HG02870 (cell line): Measurements from ENCODE around the gene NECAP2.
"Not testable (repeated sequence)": the region's sequence is repeated elsewhere in the genome, so short reads cannot be mapped to it uniquely, and the experiment has no call there.

Experiments used
- ATAC-seq: cut with Tn5 transposase; IDR thresholded peaks from one replicate; pipeline ENCODE4 v1.9.1; 2021; ENCODE audit warnings: mild to moderate bottlenecking, moderate library complexity; ENCODE audit not compliant: unreplicated experiment

NECAP2 gene

GRCh38 chr1:16425125-16426025 is 15.1 kb upstream of the NECAP2 start:
- ATAC-seq: no peak

- no peak for ATAC-seq
These were observed 9.9 kb upstream of the NECAP2 start for GRCh38 chr1:16430606-16431005.

GRCh38 chr1:16433030-16433429 is 7.5 kb upstream of the NECAP2 start:
- ATAC-seq: no peak

GRCh38 chr1:16434007-16434406 is 6.5 kb upstream of the NECAP2 start:
- no peak for ATAC-seq

- no peak for ATAC-seq
These were observed 6.0 kb upstream of the NECAP2 start for GRCh38 chr1:16434501-16434900.

- ATAC-seq: no peak
These were observed 3.5 kb upstream of the NECAP2 start, which contains the start of gene SPATA21 for GRCh38 chr1:16436946-16437474. SPATA21 (minus strand) TSS chr1:16437424; CDS start chr1:16431371, 6,053 bp downstream.

- no peak for ATAC-seq
These were observed 2.0 kb upstream of the NECAP2 start for GRCh38 chr1:16438516-16438915.

GRCh38 chr1:16438924-16439323 is 1.6 kb upstream of the NECAP2 start:
- no peak for ATAC-seq

- peak; percentile 20 for ATAC-seq
These were observed 424 bp upstream of the NECAP2 start for GRCh38 chr1:16440131-16440469.

GRCh38 chr1:16441282-16441665 is 750 bp downstream of the NECAP2 start:
- no peak for ATAC-seq

- no peak for ATAC-seq
These were observed 1.7 kb downstream of the NECAP2 start for GRCh38 chr1:16442265-16442664.

- ATAC-seq: no peak
These were observed 2.4 kb downstream of the NECAP2 start for GRCh38 chr1:16442941-16443340.

GRCh38 chr1:16443975-16444770 is 3.6 kb downstream of the NECAP2 start:
- no peak for ATAC-seq

GRCh38 chr1:16445052-16445451 is 4.5 kb downstream of the NECAP2 start:
- ATAC-seq: no peak

GRCh38 chr1:16446116-16446515 is 5.6 kb downstream of the NECAP2 start:
- no peak for ATAC-seq

GRCh38 chr1:16447641-16448040 is 7.1 kb downstream of the NECAP2 start:
- ATAC-seq: no peak

- no peak for ATAC-seq
These were observed 8.5 kb downstream of the NECAP2 start for GRCh38 chr1:16449065-16449464.

- ATAC-seq: no peak
These were observed 9.1 kb downstream of the NECAP2 start for GRCh38 chr1:16449666-16450065.

- ATAC-seq: no peak
These were observed 10.4 kb downstream of the NECAP2 start for GRCh38 chr1:16450863-16451481.

- no peak for ATAC-seq
These were observed 11.5 kb downstream of the NECAP2 start for GRCh38 chr1:16451841-16452528.

- ATAC-seq: not testable (repeated sequence)
These were observed 14.4 kb downstream of the NECAP2 start for GRCh38 chr1:16454909-16455308.
